ENCODE measurements around the gene ANK3. TPM values are rescaled to one million over a fixed set of nuclear protein-coding genes. Genes with fewer than 3 reads are reported as not detected.

ANK3 gene
- polyA plus RNA-seq, 1 donor, result 89.1 TPM

GRCh38 chr10:60426425-60426824 is 36.8 kb upstream of the ANK3 start:
- Histone ChIP-seq H3K27ac (ENCODE audit: low read length) (no peak overlapping the region), H3K9me3 (ENCODE audit: control insufficient read depth, low read depth, low read length) (no peaks in the 10 kb centered on the region), H3K4me3 (ENCODE audit: low read length) (no peak overlapping the region), H3K4me1 (ENCODE audit: control insufficient read depth, insufficient read depth, low read length) (no peaks in the 10 kb centered on the region), H3K36me3 (ENCODE audit: control insufficient read depth, insufficient read depth, low read length) (no peaks in the 10 kb centered on the region), H3K27me3 (ENCODE audit: control insufficient read depth, insufficient read depth, low read length) (no peaks in the 10 kb centered on the region)
- no peak for DNase-seq
- WGBS (ENCODE audit: insufficient coverage, low lambda C conversion rate), result no CpG with 5 or more reads among the region's 2 CpGs

GRCh38 chr10:60425392-60426110 is 35.9 kb upstream of the ANK3 start:
- WGBS (ENCODE audit: insufficient coverage, low lambda C conversion rate), result 73% methylated on average over 2 of the region's 3 CpGs
- Histone ChIP-seq H3K36me3 (ENCODE audit: control insufficient read depth, insufficient read depth, low read length) (no peaks in the 10 kb centered on the region), H3K27ac (ENCODE audit: low read length) (no peak overlapping the region), H3K27me3 (ENCODE audit: control insufficient read depth, insufficient read depth, low read length) (no peaks in the 10 kb centered on the region), H3K4me1 (ENCODE audit: control insufficient read depth, insufficient read depth, low read length) (no peaks in the 10 kb centered on the region), H3K4me3 (ENCODE audit: low read length) (no peak overlapping the region), H3K9me3 (ENCODE audit: control insufficient read depth, low read depth, low read length) (no peaks in the 10 kb centered on the region)
- DNase-seq, result peak in 1 of 2 donors; percentile 13

DNA sequence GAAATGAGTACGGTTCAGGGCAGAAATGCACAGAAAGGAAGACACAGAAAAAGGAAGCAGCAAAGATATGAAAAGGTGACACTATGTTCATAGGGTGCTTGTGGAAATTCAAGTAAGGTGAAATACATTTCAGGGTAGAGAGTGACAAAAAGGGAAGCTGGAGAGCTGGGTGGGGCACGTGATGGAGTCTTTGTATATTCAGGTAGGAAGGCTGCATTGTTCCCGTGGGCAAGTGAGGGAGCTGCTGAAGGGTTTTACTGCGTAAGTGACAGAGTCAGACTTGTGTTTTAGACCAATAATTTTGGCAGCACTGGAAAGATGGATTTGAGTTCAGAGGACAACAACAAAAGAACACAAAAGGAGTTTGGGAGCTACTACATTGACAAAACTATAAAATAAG is 35.3 kb upstream of the ANK3 start:
- H3K9me3 ChIP-seq (ENCODE audit: control insufficient read depth, low read depth, low read length), result no peaks in the 10 kb centered on the region
- 100% methylated on average over 1 of the region's 4 CpGs for WGBS (ENCODE audit: insufficient coverage, low lambda C conversion rate)
- no peak overlapping the region for H3K27ac ChIP-seq (ENCODE audit: low read length)
- no peaks in the 10 kb centered on the region for H3K27me3 ChIP-seq (ENCODE audit: control insufficient read depth, insufficient read depth, low read length)
- no peak for DNase-seq
- no peaks in the 10 kb centered on the region for H3K4me1 ChIP-seq (ENCODE audit: control insufficient read depth, insufficient read depth, low read length)
- no peak overlapping the region for H3K4me3 ChIP-seq (ENCODE audit: low read length)
- H3K36me3 ChIP-seq (ENCODE audit: control insufficient read depth, insufficient read depth, low read length), result no peaks in the 10 kb centered on the region

DNA sequence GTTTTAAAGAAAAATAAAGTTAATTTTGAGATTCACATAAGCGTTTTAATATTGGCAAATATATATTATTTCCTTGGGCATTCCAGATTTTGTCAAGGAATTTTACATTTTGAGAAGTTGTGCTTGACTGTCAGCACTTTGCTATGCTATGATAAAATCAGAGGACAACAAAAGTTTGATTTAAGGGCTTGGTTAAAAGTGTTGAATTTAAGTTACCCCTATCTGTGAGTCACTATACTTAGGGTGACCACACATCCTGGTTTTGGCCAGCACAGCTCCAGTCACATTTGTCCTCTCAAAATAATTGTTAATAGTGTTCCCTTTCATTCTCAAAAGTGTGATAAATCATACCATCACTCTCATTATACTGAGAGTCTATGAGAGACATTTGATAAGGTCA is 34.2 kb upstream of the ANK3 start:
- no peak overlapping the region for H3K27ac ChIP-seq (ENCODE audit: low read length)
- H3K4me3 ChIP-seq (ENCODE audit: low read length), result no peak overlapping the region
- no peaks in the 10 kb centered on the region for H3K4me1 ChIP-seq (ENCODE audit: control insufficient read depth, insufficient read depth, low read length)
- no peaks in the 10 kb centered on the region for H3K27me3 ChIP-seq (ENCODE audit: control insufficient read depth, insufficient read depth, low read length)
- H3K36me3 ChIP-seq (ENCODE audit: control insufficient read depth, insufficient read depth, low read length), result no peaks in the 10 kb centered on the region
- H3K9me3 ChIP-seq (ENCODE audit: control insufficient read depth, low read depth, low read length), result no peaks in the 10 kb centered on the region
- WGBS (ENCODE audit: insufficient coverage, low lambda C conversion rate), result 100% methylated on average over 1 of the region's 1 CpG
- DNase-seq, result no peak

GRCh38 chr10:60422809-60423208 is 33.1 kb upstream of the ANK3 start:
- Histone ChIP-seq H3K4me3 (ENCODE audit: low read length) (no peak overlapping the region), H3K27ac (ENCODE audit: low read length) (no peak overlapping the region), H3K27me3 (ENCODE audit: control insufficient read depth, insufficient read depth, low read length) (no peaks in the 10 kb centered on the region), H3K36me3 (ENCODE audit: control insufficient read depth, insufficient read depth, low read length) (no peaks in the 10 kb centered on the region), H3K4me1 (ENCODE audit: control insufficient read depth, insufficient read depth, low read length) (no peaks in the 10 kb centered on the region), H3K9me3 (ENCODE audit: control insufficient read depth, low read depth, low read length) (no peaks in the 10 kb centered on the region)
- WGBS (ENCODE audit: insufficient coverage, low lambda C conversion rate), result 77% methylated on average over 4 of the region's 5 CpGs
- peak in 1 of 2 donors; percentile 24 for DNase-seq

GRCh38 chr10:60420991-60421894 is 31.6 kb upstream of the ANK3 start:
- no peak for DNase-seq
- H3K27ac ChIP-seq (ENCODE audit: low read length), result no peak overlapping the region
- no peaks in the 10 kb centered on the region for H3K4me1 ChIP-seq (ENCODE audit: control insufficient read depth, insufficient read depth, low read length)
- H3K4me3 ChIP-seq (ENCODE audit: low read length), result no peak overlapping the region
- H3K36me3 ChIP-seq (ENCODE audit: control insufficient read depth, insufficient read depth, low read length), result no peaks in the 10 kb centered on the region
- 72% methylated on average over 2 of the region's 5 CpGs for WGBS (ENCODE audit: insufficient coverage, low lambda C conversion rate)
- no peaks in the 10 kb centered on the region for H3K9me3 ChIP-seq (ENCODE audit: control insufficient read depth, low read depth, low read length)
- no peaks in the 10 kb centered on the region for H3K27me3 ChIP-seq (ENCODE audit: control insufficient read depth, insufficient read depth, low read length)

DNA sequence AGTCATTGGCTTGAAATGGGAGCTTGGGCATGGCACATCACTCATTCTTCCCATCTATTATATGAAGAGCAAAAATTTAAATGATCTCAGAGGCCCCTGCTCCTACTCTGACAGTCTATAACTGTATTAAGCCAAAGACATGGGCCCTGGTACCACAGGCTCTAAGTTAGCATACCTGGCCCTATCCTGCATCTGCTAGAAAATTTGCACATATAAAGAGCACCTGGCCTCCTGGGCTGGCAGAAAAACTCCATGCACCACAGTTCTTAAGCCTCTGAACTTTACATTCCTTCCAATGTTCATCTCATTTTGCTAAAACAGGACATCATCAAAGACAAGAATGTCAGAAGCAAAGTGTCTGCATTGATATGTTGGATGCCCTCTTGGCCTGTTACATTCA is 29.6 kb upstream of the ANK3 start:
- no peaks in the 10 kb centered on the region for H3K27me3 ChIP-seq (ENCODE audit: control insufficient read depth, insufficient read depth, low read length)
- no peak overlapping the region for H3K4me3 ChIP-seq (ENCODE audit: low read length)
- H3K36me3 ChIP-seq (ENCODE audit: control insufficient read depth, insufficient read depth, low read length), result no peaks in the 10 kb centered on the region
- no peaks in the 10 kb centered on the region for H3K4me1 ChIP-seq (ENCODE audit: control insufficient read depth, insufficient read depth, low read length)
- no peaks in the 10 kb centered on the region for H3K9me3 ChIP-seq (ENCODE audit: control insufficient read depth, low read depth, low read length)
- DNase-seq, result no peak
- no peak overlapping the region for H3K27ac ChIP-seq (ENCODE audit: low read length)

GRCh38 chr10:60417901-60418300 is 28.2 kb upstream of the ANK3 start:
- no CpG with 5 or more reads among the region's 1 CpG for WGBS (ENCODE audit: insufficient coverage, low lambda C conversion rate)
- DNase-seq, result no peak

GRCh38 chr10:60417024-60417423 is 27.3 kb upstream of the ANK3 start:
- no peak for DNase-seq
- 100% methylated on average over 1 of the region's 2 CpGs for WGBS (ENCODE audit: insufficient coverage, low lambda C conversion rate)

More at GRCh38 chr10:60417901-60418300, 28.2 kb upstream of the ANK3 start:
- Histone ChIP-seq H3K4me1 (ENCODE audit: control insufficient read depth, insufficient read depth, low read length) (no peaks in the 10 kb centered on the region), H3K36me3 (ENCODE audit: control insufficient read depth, insufficient read depth, low read length) (no peaks in the 10 kb centered on the region), H3K9me3 (ENCODE audit: control insufficient read depth, low read depth, low read length) (no peaks in the 10 kb centered on the region), H3K27ac (ENCODE audit: low read length) (no peak overlapping the region), H3K4me3 (ENCODE audit: low read length) (no peak overlapping the region), H3K27me3 (ENCODE audit: control insufficient read depth, insufficient read depth, low read length) (no peaks in the 10 kb centered on the region)

GRCh38 chr10:60414877-60415585 is 25.4 kb upstream of the ANK3 start:
- Histone ChIP-seq H3K4me3 (ENCODE audit: low read length) (no peak overlapping the region), H3K27ac (ENCODE audit: low read length) (no peak overlapping the region), H3K27me3 (ENCODE audit: control insufficient read depth, insufficient read depth, low read length) (no peaks in the 10 kb centered on the region), H3K4me1 (ENCODE audit: control insufficient read depth, insufficient read depth, low read length) (no peaks in the 10 kb centered on the region), H3K9me3 (ENCODE audit: control insufficient read depth, low read depth, low read length) (no peaks in the 10 kb centered on the region), H3K36me3 (ENCODE audit: control insufficient read depth, insufficient read depth, low read length) (no peaks in the 10 kb centered on the region)
- DNase-seq, result no peak
- 100% methylated on average over 1 of the region's 12 CpGs for WGBS (ENCODE audit: insufficient coverage, low lambda C conversion rate)

More at GRCh38 chr10:60417024-60417423, 27.3 kb upstream of the ANK3 start:
- H3K4me1 ChIP-seq (ENCODE audit: control insufficient read depth, insufficient read depth, low read length), result no peaks in the 10 kb centered on the region
- no peaks in the 10 kb centered on the region for H3K36me3 ChIP-seq (ENCODE audit: control insufficient read depth, insufficient read depth, low read length)
- H3K9me3 ChIP-seq (ENCODE audit: control insufficient read depth, low read depth, low read length), result no peaks in the 10 kb centered on the region
- H3K27me3 ChIP-seq (ENCODE audit: control insufficient read depth, insufficient read depth, low read length), result no peaks in the 10 kb centered on the region
- no peak overlapping the region for H3K27ac ChIP-seq (ENCODE audit: low read length)
- H3K4me3 ChIP-seq (ENCODE audit: low read length), result no peak overlapping the region
